GM18907 (cell line): ENCODE measurements around the gene CYB561.
"Not testable (repeated sequence)": the region's sequence is repeated elsewhere in the genome, so short reads cannot be mapped to it uniquely, and the experiment has no call there.

ENCODE experiments used
- ATAC-seq: cut with Tn5 transposase; IDR thresholded peaks from one replicate; pipeline ENCODE4 v1.9.1; 2021; ENCODE audit warnings: mild to moderate bottlenecking, moderate library complexity; ENCODE audit not compliant: unreplicated experiment

The CYB561 gene

GRCh38 chr17:63479495-63480184 is 33.5 kb upstream of the CYB561 start:
- no peak for ATAC-seq

DNA sequence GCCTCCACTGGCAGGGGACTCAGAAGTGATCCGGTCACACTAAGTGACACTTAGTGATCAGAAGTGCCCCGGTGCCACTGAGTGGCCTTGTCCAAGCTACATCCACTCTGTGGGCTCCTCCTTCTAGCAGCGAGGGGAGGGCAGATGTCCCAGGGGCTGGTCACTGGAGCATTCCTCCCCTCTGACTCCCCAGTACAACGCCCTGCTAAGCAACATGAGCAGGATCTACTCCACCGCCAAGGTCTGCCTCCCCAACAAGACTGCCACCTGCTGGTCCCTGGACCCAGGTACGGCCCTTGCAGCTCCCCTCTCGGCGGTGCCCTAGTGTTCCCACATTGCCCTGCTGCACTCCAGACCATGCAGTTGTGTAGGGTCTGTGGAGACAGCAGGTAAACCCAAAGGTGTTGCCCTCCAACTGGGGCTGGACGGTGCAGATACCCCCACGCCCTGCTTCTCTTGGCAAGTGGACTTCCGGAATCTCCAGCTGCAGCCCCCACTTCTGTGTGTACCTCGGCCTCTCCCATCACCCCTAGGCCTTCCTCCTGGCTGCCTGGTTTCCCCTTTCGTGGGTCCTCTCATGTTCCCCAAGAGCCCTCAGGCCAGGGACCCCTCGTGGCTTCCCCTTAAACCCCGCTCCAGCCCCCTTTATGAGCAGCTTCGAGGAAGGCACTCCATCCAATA is 32.8 kb upstream of the CYB561 start:
- peak; percentile 69 for ATAC-seq

- ATAC-seq, result no peak
Observed at GRCh38 chr17:63477480-63478440, 31.7 kb upstream of the CYB561 start.

DNA sequence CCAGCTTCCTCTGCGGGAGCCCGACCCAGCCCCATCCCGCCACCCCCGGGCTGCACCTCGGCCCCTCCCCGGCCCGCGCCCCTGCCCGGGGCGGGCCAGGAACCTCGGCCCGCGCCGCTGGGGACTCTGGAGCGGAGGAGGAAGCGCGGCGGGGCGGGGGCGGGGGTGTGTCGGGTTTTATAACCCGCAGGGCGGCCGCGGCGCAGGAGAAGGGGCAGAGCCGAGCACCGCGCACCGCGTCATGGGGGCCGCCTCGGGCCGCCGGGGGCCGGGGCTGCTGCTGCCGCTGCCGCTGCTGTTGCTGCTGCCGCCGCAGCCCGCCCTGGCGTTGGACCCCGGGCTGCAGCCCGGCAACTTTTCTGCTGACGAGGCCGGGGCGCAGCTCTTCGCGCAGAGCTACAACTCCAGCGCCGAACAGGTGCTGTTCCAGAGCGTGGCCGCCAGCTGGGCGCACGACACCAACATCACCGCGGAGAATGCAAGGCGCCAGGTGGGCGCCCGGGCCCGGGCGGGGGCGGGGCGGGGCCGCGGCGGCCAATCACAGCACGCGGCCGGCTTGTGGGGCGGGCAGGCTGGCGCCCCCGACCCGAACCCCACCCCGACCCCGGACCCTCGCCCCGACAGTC is 30.9 kb upstream of the CYB561 start, which contains the start of gene ACE:
TSS of gene ACE (plus strand) at position 208 of the 626 bp plus-strand sequence. CDS start at position 242, 34 bp downstream.
- ATAC-seq, result no peak

DNA sequence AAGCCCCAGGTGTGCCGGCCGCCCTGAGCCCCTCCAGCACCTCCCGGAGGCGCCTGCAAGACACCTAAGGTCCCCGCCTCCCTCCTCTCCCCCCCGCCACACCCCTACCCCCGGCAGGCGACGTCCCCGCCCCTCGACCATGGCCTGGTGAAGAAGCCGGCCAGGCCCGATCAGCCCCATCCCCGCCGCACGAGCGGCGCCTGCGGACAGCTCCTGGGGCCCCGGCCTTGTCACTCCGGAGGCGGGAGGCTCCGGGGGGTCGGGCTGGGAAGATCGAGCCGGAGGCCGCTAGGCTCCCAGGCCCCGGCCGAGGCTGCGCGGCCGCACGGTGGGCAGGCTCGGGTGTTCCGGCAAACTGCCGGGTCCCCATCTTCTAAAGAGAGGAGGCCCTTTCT is 30.4 kb upstream of the CYB561 start:
- ATAC-seq, result no peak

GRCh38 chr17:63475491-63476412 is 29.6 kb upstream of the CYB561 start:
- no peak for ATAC-seq

- no peak for ATAC-seq
Observed at GRCh38 chr17:63474586-63475460, 28.7 kb upstream of the CYB561 start.

- ATAC-seq, result no peak
Observed at GRCh38 chr17:63474174-63474573, 28.1 kb upstream of the CYB561 start.

- not testable (repeated sequence) for ATAC-seq
Observed at GRCh38 chr17:63468099-63468498, 22.0 kb upstream of the CYB561 start.

GRCh38 chr17:63464691-63465236 is 18.7 kb upstream of the CYB561 start:
- ATAC-seq, result no peak

- ATAC-seq, result no peak
Observed at GRCh38 chr17:63463771-63464170, 17.7 kb upstream of the CYB561 start.

DNA sequence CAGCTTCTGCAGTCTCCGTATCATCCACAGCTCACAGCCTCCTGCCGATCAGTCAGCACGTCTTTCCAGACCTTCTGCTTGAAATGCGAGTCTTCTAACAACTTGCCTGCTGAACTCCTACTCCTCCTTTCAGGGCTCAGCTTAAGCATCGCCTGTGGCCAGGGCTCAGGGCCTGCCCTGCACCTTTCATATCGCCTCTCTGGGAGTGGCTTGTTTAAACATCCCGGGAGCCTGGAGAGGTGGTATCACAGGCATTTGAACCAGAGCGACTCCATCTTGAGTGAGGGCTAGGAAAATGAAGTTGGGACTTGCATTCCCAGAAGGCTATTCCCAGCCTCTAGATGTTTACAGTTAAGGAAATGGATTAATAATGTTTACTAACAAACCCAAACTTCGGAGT is 13.9 kb upstream of the CYB561 start:
- ATAC-seq, result no peak

DNA sequence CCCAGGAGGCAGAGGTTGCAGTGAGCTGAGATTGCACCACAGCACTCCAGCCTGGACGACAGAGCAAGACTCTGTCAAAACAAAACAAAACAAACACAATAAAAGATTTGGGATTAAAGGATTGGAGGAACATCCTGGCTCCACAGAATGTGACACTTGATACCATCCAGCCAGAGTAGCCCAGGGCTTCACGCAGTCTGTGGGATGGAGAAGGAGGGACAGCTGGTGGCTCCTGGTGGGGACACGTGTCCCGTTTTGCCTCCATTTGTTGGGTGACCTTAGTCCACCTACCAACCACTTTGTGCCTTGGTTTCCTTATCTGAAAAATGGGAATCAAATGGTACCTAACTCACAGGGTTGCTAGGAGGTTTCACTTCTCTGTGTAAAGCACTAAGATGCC is 12.4 kb upstream of the CYB561 start:
- ATAC-seq, result no peak

- ATAC-seq, result no peak
Observed at GRCh38 chr17:63455417-63455816, 9.3 kb upstream of the CYB561 start.

- no peak for ATAC-seq
Observed at GRCh38 chr17:63454915-63455314, 8.8 kb upstream of the CYB561 start.

- ATAC-seq, result not testable (repeated sequence)
Observed at GRCh38 chr17:63454357-63454756, 8.3 kb upstream of the CYB561 start.

- ATAC-seq, result no peak
Observed at GRCh38 chr17:63452962-63453551, 7.0 kb upstream of the CYB561 start.
